Breast epithelium (tissue), 3 donors: ENCODE measurements around the gene PSME4.

Experiments used
- CTCF ChIP-seq, 3 donors: fragments of 450-650 bp; IDR thresholded peaks; one replicate each; pipeline ENCODE4 v1.5.1; 2016 to 2017; ENCODE audit warnings: antibody characterized with exemption in 3 of 3, mild to moderate bottlenecking in 3 of 3, moderate library complexity in 3 of 3
- POLR2AphosphoS5 ChIP-seq, 3 donors: sonication (generic); formaldehyde crosslinking; IDR thresholded peaks; one replicate each; pipeline ENCODE4 v1.6.1; 2017; ENCODE audit warnings: antibody characterized with exemption in 3 of 3

GRCh38 chr2:54009549-54009948, 38.8 kb upstream of the PSME4 start:
- TF ChIP-seq CTCF (IDR thresholded peaks at IDR 0.05) (no peak), POLR2AphosphoS5 (IDR thresholded peaks at IDR 0.05) (no peak)
